Upper lobe of left lung (tissue), 6 donors: ENCODE data around the gene TNNT3. TPM values are rescaled to one million over a fixed set of nuclear protein-coding genes. Genes with fewer than 3 reads are reported as not detected.

ENCODE experiments used
- ATAC-seq, 2 donors: fragments of 200-7000 bp; cut with Tn5 transposase; one replicate each; pipeline ENCODE4 v1.9.1; 2022; ENCODE audit warnings: mild to moderate bottlenecking in 2 of 2, moderate library complexity in 2 of 2; ENCODE audit not compliant: low FRiP score in 2 of 2
- DNase-seq, 2 donors: peaks; one replicate each; pipeline ENCODE4 v3.0.0-alpha.2; 2019 to 2020
- H3K27ac ChIP-seq, 4 donors: fragments of 200-600 bp; sonication (generic); one replicate each; pipeline ENCODE4 v1.5.1; 2016 to 2019
- H3K27me3 ChIP-seq, 4 donors: fragments of 200-600 bp; sonication (generic); one replicate each; pipeline ENCODE4 v1.5.1; 2017 to 2019
- H3K36me3 ChIP-seq, 4 donors: fragments of 200-600 bp; sonication (generic); one replicate each; pipeline ENCODE4 v1.5.1; 2016 to 2019
- H3K4me1 ChIP-seq, 4 donors: fragments of 200-600 bp; sonication (generic); one replicate each; pipeline ENCODE4 v1.5.1; 2018 to 2019
- H3K4me3 ChIP-seq, 4 donors: fragments of 200-600 bp; sonication (generic); one replicate each; pipeline ENCODE4 v1.5.1; 2017 to 2019; ENCODE audit warnings: mild to moderate bottlenecking in 2 of 4, moderate library complexity in 1 of 4
- H3K9me3 ChIP-seq, 4 donors: fragments of 200-600 bp; sonication (generic); one replicate each; pipeline ENCODE4 v1.5.1; 2018 to 2019
- EP300 ChIP-seq, 4 donors: sonication (generic); formaldehyde crosslinking; IDR thresholded peaks; one replicate each; pipeline ENCODE4 v1.5.1; 2017; ENCODE audit warnings: antibody characterized with exemption in 4 of 4, control low read depth in 2 of 4
- POLR2A ChIP-seq, 4 donors: fragments of 450-650 bp; IDR thresholded peaks; one replicate each; pipeline ENCODE4 v1.5.1; 2016 to 2017; ENCODE audit warnings: antibody characterized with exemption in 4 of 4, mild to moderate bottlenecking in 2 of 4
- POLR2AphosphoS5 ChIP-seq, 2 donors: sonication (generic); formaldehyde crosslinking; IDR thresholded peaks; one replicate each; pipeline ENCODE4 v1.5.1; 2017; ENCODE audit warnings: antibody characterized with exemption in 2 of 2
- WGBS, 2 donors: methylation state at CpG; one replicate each; pipeline ENCODE4 v1.1.5; 2017 to 2018; 5-methylcytosine and 5-hydroxymethylcytosine counted together
- total RNA-seq, 6 donors: library from RNA; depleted of rRNA in 4 of 6; stranded (reverse); fragments of >200 nt in 4 of 6; gene quantifications; one replicate each; pipeline versions ENCODE4 v1.1.0 to v1.2.1, GENCODE V29; 2016 to 2021
- TF ChIP-seq, protein P1 (sequence below), 6 experiments: fragments of 450-650 bp in 4 of 6; fragments of 200-600 bp in 2 of 6; sonication (generic) in 2 of 6; IDR thresholded peaks; one replicate each; pipeline ENCODE4 v1.5.1; 2016 to 2019; ENCODE audit warnings: antibody characterized with exemption in 6 of 6
- donor health status: DM: no; HTN: no; CAD: no; lungs with moderate emphysema.
- donor health status: DM: no; HTN: yes; CAD: no; lungs with severe emphysema.

Gene TNNT3
- total RNA-seq, 6 donors from 2014 or later, result 1.1 to 13.1 (median 2.4) TPM; not detected in 1

DNA sequence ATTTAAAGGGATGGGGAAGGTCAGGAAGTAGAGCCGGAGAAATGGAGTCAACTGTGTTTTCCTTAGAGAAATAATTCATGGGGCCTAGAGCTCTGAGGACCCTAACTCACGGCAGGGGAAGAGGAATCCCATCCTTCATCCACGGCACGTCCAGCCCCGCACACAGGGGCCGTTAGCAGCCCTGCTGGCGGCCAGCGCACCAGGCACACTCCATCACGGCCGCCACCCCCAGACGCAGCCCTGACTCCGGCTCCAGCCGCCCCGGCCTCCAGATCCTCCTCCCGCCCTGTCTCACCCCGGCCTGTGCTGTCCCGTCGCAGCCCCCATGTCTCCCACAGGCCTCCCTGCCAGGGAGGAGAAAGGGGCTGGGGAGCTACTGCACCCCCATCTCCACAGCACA, 38.9 kb downstream of the TNNT3 start:
- WGBS, 2 donors, result no CpG with 5 or more reads among the region's 18 CpGs
- H3K27me3 ChIP-seq, result no peaks in the 10 kb centered on the region
- H3K4me1 ChIP-seq, result no peaks in the 10 kb centered on the region
- no peaks in the 10 kb centered on the region for H3K9me3 ChIP-seq
- H3K36me3 ChIP-seq, result no peaks in the 10 kb centered on the region
- no peak overlapping the region for H3K4me3 ChIP-seq
- no peak for ATAC-seq
- DNase-seq, result no peak
- TF ChIP-seq, protein P1, sequence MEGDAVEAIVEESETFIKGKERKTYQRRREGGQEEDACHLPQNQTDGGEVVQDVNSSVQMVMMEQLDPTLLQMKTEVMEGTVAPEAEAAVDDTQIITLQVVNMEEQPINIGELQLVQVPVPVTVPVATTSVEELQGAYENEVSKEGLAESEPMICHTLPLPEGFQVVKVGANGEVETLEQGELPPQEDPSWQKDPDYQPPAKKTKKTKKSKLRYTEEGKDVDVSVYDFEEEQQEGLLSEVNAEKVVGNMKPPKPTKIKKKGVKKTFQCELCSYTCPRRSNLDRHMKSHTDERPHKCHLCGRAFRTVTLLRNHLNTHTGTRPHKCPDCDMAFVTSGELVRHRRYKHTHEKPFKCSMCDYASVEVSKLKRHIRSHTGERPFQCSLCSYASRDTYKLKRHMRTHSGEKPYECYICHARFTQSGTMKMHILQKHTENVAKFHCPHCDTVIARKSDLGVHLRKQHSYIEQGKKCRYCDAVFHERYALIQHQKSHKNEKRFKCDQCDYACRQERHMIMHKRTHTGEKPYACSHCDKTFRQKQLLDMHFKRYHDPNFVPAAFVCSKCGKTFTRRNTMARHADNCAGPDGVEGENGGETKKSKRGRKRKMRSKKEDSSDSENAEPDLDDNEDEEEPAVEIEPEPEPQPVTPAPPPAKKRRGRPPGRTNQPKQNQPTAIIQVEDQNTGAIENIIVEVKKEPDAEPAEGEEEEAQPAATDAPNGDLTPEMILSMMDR (IDR thresholded peaks at IDR 0.05), result no peak
- TF ChIP-seq POLR2A (IDR thresholded peaks at IDR 0.05) (no peak), EP300 (IDR thresholded peaks at IDR 0.05) (no peak), POLR2AphosphoS5 (IDR thresholded peaks at IDR 0.05) (no peak)
- no peak overlapping the region for H3K27ac ChIP-seq

DNA sequence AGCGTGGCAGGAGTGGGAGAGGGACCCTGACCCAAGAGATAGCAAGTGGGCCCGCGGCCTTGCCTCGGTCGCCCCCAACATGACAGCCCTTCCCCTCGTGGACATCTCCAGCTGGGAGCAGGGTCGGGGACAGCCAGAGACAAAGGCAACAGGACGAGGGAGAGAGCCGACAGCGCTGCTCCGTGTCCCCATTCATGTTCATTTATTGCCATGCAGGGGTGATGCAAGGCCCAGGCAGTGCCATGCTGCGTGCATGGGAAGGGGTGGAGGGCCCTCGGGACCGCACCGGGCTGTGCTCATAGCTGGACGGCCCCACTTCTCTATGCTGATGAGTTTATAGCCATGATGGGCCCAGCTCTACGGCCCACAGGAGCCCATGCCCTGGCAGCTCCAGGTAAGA, 40.3 kb downstream of the TNNT3 start:
- Histone ChIP-seq H3K4me1 (no peaks in the 10 kb centered on the region), H3K27me3 (no peaks in the 10 kb centered on the region), H3K27ac (no peak overlapping the region), H3K36me3 (no peaks in the 10 kb centered on the region), H3K9me3 (no peaks in the 10 kb centered on the region), H3K4me3 (no peak overlapping the region)
- DNase-seq, result peak in 1 of 2 donors; percentile 47
- no CpG with 5 or more reads among the region's 17 CpGs for WGBS, 2 donors
- ATAC-seq, result no peak
- TF ChIP-seq EP300 (IDR thresholded peaks at IDR 0.05) (no peak), POLR2AphosphoS5 (IDR thresholded peaks at IDR 0.05) (no peak), POLR2A (IDR thresholded peaks at IDR 0.05) (no peak)
- TF ChIP-seq, protein P1 (IDR thresholded peaks at IDR 0.05), result no peak

DNA sequence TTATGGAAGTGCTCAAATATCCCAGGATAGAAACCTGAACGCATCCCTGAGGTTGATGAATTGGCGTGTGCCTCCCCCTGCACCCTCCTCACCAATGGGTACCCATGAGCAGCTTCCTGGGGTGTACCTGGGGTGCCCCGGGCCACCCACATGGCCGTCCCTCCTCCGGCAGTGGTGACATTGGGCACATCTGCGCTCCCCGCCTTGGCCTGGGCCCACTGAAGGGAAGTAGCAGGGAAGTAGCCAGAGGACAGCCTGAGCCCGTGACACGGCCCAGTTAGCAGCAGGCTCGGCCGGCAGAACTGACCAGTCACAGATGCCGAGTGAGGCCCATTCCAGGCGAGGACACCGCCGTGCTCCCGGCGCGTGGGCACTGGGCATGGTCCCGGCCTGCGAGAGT, 44.4 kb downstream of the TNNT3 start:
- DNase-seq (peak; percentile 7 to 65), ATAC-seq (no peak)
- no peaks in the 10 kb centered on the region for H3K27me3 ChIP-seq
- no CpG with 5 or more reads among the region's 20 CpGs for WGBS, 2 donors
- TF ChIP-seq, protein P1 (IDR thresholded peaks at IDR 0.05), result no peak
- TF ChIP-seq EP300 (IDR thresholded peaks at IDR 0.05) (no peak), POLR2AphosphoS5 (IDR thresholded peaks at IDR 0.05) (no peak), POLR2A (IDR thresholded peaks at IDR 0.05) (no peak)
- H3K9me3 ChIP-seq, result no peaks in the 10 kb centered on the region
- no peaks in the 10 kb centered on the region for H3K36me3 ChIP-seq
- H3K4me3 ChIP-seq, result no peak overlapping the region
- no peaks in the 10 kb centered on the region for H3K4me1 ChIP-seq
- H3K27ac ChIP-seq, result no peak overlapping the region

DNA sequence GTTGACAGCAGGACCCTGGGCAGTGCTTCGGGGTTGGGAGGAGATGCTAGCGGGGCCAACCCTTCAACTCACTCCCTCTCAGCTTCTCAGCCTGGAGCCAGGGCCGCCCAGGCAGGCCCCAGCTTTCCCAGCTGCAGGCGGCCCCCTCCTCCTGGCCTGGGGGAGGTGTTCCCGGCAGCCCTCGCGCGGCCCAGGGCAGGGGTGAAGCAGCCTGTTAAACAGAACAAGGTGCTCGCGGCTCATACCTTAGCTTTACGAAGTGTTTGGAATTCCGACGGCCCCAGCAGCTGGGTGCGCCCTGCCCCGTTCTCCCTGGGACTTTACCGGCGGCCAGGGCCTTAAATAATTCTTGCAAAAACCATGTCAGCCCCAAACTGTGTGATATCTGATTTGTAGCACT, 44.8 kb downstream of the TNNT3 start:
- H3K27me3 ChIP-seq, result no peaks in the 10 kb centered on the region
- H3K4me3 ChIP-seq, result no peak overlapping the region
- no peaks in the 10 kb centered on the region for H3K36me3 ChIP-seq
- no peaks in the 10 kb centered on the region for H3K4me1 ChIP-seq
- no peak for DNase-seq
- H3K27ac ChIP-seq, result no peak overlapping the region
- no CpG with 5 or more reads among the region's 17 CpGs for WGBS, 2 donors
- no peak for ATAC-seq
- no peaks in the 10 kb centered on the region for H3K9me3 ChIP-seq
- TF ChIP-seq POLR2AphosphoS5 (IDR thresholded peaks at IDR 0.05), result no peak
- TF ChIP-seq, protein P1 (IDR thresholded peaks at IDR 0.05), result no peak

DNA sequence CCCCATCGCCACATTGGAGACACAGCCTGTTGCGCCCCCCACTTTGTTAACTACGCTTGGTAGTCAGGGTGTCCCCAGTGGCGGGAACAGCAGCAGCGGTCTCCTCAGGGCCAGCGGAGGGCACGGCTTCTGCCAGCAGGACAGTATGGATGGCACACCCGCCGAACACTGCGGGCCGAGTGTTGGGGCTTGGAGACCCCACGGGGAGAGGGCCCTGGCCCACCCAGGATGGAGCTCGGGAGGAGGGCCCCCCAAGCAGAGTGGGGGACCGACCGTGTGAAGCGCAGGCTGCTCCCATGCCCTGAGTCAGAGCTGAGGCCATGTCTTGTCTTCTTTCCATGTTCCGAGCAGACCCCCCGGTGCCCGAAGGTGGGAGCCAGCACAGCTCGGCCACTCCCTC, 45.5 kb downstream of the TNNT3 start:
- TF ChIP-seq, protein P1 (IDR thresholded peaks at IDR 0.05), result no peak
- TF ChIP-seq POLR2A (IDR thresholded peaks at IDR 0.05), result no peak
- TF ChIP-seq POLR2AphosphoS5 (IDR thresholded peaks at IDR 0.05), result no peak
- no peak for TF ChIP-seq EP300 (IDR thresholded peaks at IDR 0.05)
- Histone ChIP-seq H3K27ac (no peak overlapping the region), H3K27me3 (no peaks in the 10 kb centered on the region), H3K36me3 (no peaks in the 10 kb centered on the region), H3K4me1 (no peaks in the 10 kb centered on the region), H3K4me3 (no peak overlapping the region), H3K9me3 (no peaks in the 10 kb centered on the region)
- DNase-seq, result no peak
- ATAC-seq, result no peak
- no CpG with 5 or more reads among the region's 20 CpGs for WGBS, 2 donors
